ENCODE data around the gene SIAH3.

The SIAH3 gene

GRCh38 chr13:45892513-45892912 lies 41.0 kb upstream of the SIAH3 start:
- no peak for TF ChIP-seq CTCF (IDR thresholded peaks at IDR 0.05; ENCODE audit: unreplicated experiment in 3 of 3)
- H3K4me3 Mint-ChIP-seq: no peak overlapping the region
- no peaks in the 10 kb centered on the region for H3K27me3 Mint-ChIP-seq (ENCODE audit: low read depth)

GRCh38 chr13:45889590-45890243 lies 38.2 kb upstream of the SIAH3 start:
- Mint-ChIP-seq H3K27me3 (ENCODE audit: low read depth) (no peaks in the 10 kb centered on the region), H3K36me3 (ENCODE audit: low read depth) (no peaks in the 10 kb centered on the region), H3K27ac (peak overlapping the region; percentile 51 to 83 (median 69)), H3K4me3 (no peak overlapping the region), H3K4me1 (peaks cover 45% of the 10 kb centered on the region), H3K9me3 (no peaks in the 10 kb centered on the region)
- no peak for TF ChIP-seq CTCF (IDR thresholded peaks at IDR 0.05; ENCODE audit: unreplicated experiment in 3 of 3)

More at GRCh38 chr13:45892513-45892912, 41.0 kb upstream of the SIAH3 start:
- H3K9me3 Mint-ChIP-seq: no peaks in the 10 kb centered on the region
- H3K27ac Mint-ChIP-seq: peak overlapping the region in 2 of 3 experiments; percentile 2 to 69
- no peaks in the 10 kb centered on the region for H3K36me3 Mint-ChIP-seq (ENCODE audit: low read depth)
- peaks cover 63% of the 10 kb centered on the region for H3K4me1 Mint-ChIP-seq

- Mint-ChIP-seq H3K27me3 (ENCODE audit: low read depth) (peaks cover 4% of the 10 kb centered on the region), H3K27ac (peak overlapping the region in 2 of 3 experiments; percentile 12 to 41), H3K36me3 (ENCODE audit: low read depth) (no peaks in the 10 kb centered on the region), H3K9me3 (no peaks in the 10 kb centered on the region), H3K4me1 (peaks cover 55% of the 10 kb centered on the region), H3K4me3 (no peak overlapping the region)
- TF ChIP-seq CTCF (IDR thresholded peaks at IDR 0.05; ENCODE audit: unreplicated experiment in 3 of 3): no peak
Measured at GRCh38 chr13:45886466-45886865, 34.9 kb upstream of the SIAH3 start.

GRCh38 chr13:45885194-45885593 lies 33.6 kb upstream of the SIAH3 start:
- H3K4me1 Mint-ChIP-seq: peaks cover 48% of the 10 kb centered on the region

GRCh38 chr13:45882626-45883025 lies 31.1 kb upstream of the SIAH3 start:
- Mint-ChIP-seq H3K36me3 (ENCODE audit: low read depth) (no peaks in the 10 kb centered on the region), H3K27ac (peak overlapping the region in 2 of 3 experiments; percentile 6 to 11), H3K4me3 (no peak overlapping the region), H3K9me3 (no peaks in the 10 kb centered on the region), H3K4me1 (peaks cover 30% of the 10 kb centered on the region), H3K27me3 (ENCODE audit: low read depth) (peaks cover 11% of the 10 kb centered on the region)
- TF ChIP-seq CTCF (IDR thresholded peaks at IDR 0.05; ENCODE audit: unreplicated experiment in 3 of 3): no peak

More at GRCh38 chr13:45885194-45885593, 33.6 kb upstream of the SIAH3 start:
- Mint-ChIP-seq H3K36me3 (ENCODE audit: low read depth) (no peaks in the 10 kb centered on the region), H3K4me3 (no peak overlapping the region), H3K27me3 (ENCODE audit: low read depth) (peaks cover 4% of the 10 kb centered on the region), H3K9me3 (no peaks in the 10 kb centered on the region), H3K27ac (no peak overlapping the region)
- no peak for TF ChIP-seq CTCF (IDR thresholded peaks at IDR 0.05; ENCODE audit: unreplicated experiment in 3 of 3)

GRCh38 chr13:45881353-45881752 lies 29.8 kb upstream of the SIAH3 start:
- Mint-ChIP-seq H3K4me3 (no peak overlapping the region), H3K9me3 (no peaks in the 10 kb centered on the region), H3K4me1 (peaks cover 24% of the 10 kb centered on the region), H3K27ac (no peak overlapping the region), H3K36me3 (ENCODE audit: low read depth) (no peaks in the 10 kb centered on the region), H3K27me3 (ENCODE audit: low read depth) (peaks cover 11% of the 10 kb centered on the region)
- TF ChIP-seq CTCF (IDR thresholded peaks at IDR 0.05; ENCODE audit: unreplicated experiment in 3 of 3): no peak

Data from nephron (organoid).